GM19099 (cell line): ENCODE results near the gene ARL6IP5.

Experiments
- POLR2A ChIP-seq: IDR thresholded peaks from 3 replicates; pipeline ENCODE4 v1.6.1; 2011; ENCODE audit warnings: low read depth; ENCODE audit not compliant: insufficient read length; ENCODE audit errors: extremely low read depth

Gene ARL6IP5

GRCh38 chr3:69080233-69080920 is 4.4 kb upstream of the ARL6IP5 start, which contains the start of gene UBA3:
UBA3 (minus strand) TSS chr3:69080365; CDS start chr3:69080353, 12 bp downstream.
- peak; percentile 89 for TF ChIP-seq POLR2A

- TF ChIP-seq POLR2A = no peak
Measured at GRCh38 chr3:69081583-69082262, 3.0 kb upstream of the ARL6IP5 start.

GRCh38 chr3:69082361-69082760 is 2.4 kb upstream of the ARL6IP5 start:
- no peak for TF ChIP-seq POLR2A

GRCh38 chr3:69082805-69083204 is 1.9 kb upstream of the ARL6IP5 start:
- peak; percentile 40 for TF ChIP-seq POLR2A

GRCh38 chr3:69085168-69085832 is 563 bp downstream of the ARL6IP5 start:
- no peak for TF ChIP-seq POLR2A

GRCh38 chr3:69085833-69086722 is 1.3 kb downstream of the ARL6IP5 start:
- no peak for TF ChIP-seq POLR2A

- TF ChIP-seq POLR2A = no peak
Measured at GRCh38 chr3:69087030-69087791, 2.5 kb downstream of the ARL6IP5 start.

- no peak for TF ChIP-seq POLR2A
Measured at GRCh38 chr3:69088063-69088462, 3.3 kb downstream of the ARL6IP5 start.

- TF ChIP-seq POLR2A = no peak
Measured at GRCh38 chr3:69090021-69090420, 5.3 kb downstream of the ARL6IP5 start.

GRCh38 chr3:69091389-69092029 is 6.8 kb downstream of the ARL6IP5 start:
- TF ChIP-seq POLR2A = no peak

- no peak for TF ChIP-seq POLR2A
Measured at GRCh38 chr3:69092030-69092516, 7.3 kb downstream of the ARL6IP5 start.

- TF ChIP-seq POLR2A = no peak
Measured at GRCh38 chr3:69094467-69095205, 9.9 kb downstream of the ARL6IP5 start.

GRCh38 chr3:69095636-69096035 is 10.9 kb downstream of the ARL6IP5 start:
- TF ChIP-seq POLR2A = no peak

GRCh38 chr3:69096299-69096698 is 11.6 kb downstream of the ARL6IP5 start:
- no peak for TF ChIP-seq POLR2A
